ENCODE results near the gene DHX34. TPM values are rescaled to one million over a fixed set of nuclear protein-coding genes. Genes with fewer than 3 reads are reported as not detected.
A peak's percentile ranks its signal among the peaks of the same experiment; 100 is the strongest.

DHX34 gene
- total RNA-seq, 8 experiments from 2014 or later, result 9.4 to 24.5 (median 12.9) TPM

DNA sequence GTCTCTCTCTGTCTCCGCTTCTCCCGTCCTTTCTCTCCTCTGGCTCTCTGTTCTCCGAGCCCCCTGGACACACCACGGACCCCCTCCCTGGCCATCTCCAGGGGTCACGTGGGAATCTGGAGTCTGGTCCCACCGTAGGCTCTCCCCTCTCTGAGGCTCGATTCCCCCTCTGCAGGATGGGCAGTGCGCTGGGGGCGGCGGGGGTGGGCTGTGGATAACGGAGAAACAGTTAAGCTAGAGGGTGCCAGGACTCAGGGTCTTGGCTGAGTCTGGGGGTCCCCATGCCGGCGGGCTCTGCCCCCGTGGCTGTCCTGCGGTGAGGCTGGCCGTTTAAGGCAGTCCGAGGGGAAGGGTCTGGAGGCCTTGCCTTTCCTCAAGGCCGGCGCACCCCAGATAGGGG is 70.7 kb downstream of the DHX34 start:
- ATAC-seq (replicated peaks in 6 of 8), result peak in 3 of 8 experiments; percentile 0
- in situ Hi-C loops (cut with MboI; ENCODE audit: low pct_unique_long_range_greater_than_20kb in 2 of 9, low sequenced_read_pairs in 9 of 9, unreplicated experiment in 9 of 9), result loop anchor here in 2 of 9 experiments (25.0 kb wide), 1 partner anchor 132 kb away; no protein-coding TSS in a partner anchor
- peak overlapping the region; percentile 89 to 96 for H3K27ac ChIP-seq
- WGBS, 10 experiments, result 8% methylated on average over 5 of the region's 19 CpGs; no CpG with 5 or more reads in 9 of the 10 experiments
- peaks cover 43 to 49% of the 10 kb centered on the region in 2 donors for H3K4me1 ChIP-seq (replicated peaks in 1 of 2)
- H3K4me3 ChIP-seq, result peak overlapping the region in 4 of 5 donors; percentile 2 to 21 (median 10)

DNA sequence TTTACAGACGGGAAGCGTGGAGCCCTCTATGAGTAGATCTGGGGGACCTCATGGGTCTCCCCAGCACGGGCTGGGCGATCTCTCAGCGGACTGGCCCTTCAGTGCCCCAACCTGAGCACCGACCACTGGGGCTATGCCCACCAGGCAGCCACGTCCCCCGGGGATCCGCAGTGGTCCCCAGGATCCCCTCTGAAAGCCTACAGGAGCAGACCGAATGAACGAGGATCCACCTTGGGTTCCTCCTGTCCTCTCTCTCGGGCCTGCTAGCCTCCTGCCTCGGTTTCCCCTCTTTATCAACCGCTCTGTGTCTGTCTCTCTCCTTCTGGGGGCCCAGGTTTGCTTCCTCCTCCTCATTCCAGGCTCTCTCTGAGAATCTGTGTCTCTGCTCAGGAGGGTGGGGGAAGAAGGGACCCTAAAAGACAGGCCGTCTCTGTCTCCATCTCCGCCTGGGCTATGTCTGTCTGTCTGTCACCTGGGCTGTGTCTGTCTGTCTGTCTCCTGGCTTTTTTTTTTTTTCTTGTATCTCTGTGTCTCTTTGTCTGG is 72.2 kb downstream of the DHX34 start:
- 14 to 60% (median 26%) methylated on average over 1 to 7 of the region's 16 CpGs; no CpG with 5 or more reads in 1 of the 10 experiments for WGBS, 10 experiments
- Histone ChIP-seq H3K27ac (peak overlapping the region; percentile 89 to 96), H3K4me1 (replicated peaks in 1 of 2) (peaks cover 44 to 49% of the 10 kb centered on the region in 2 donors), H3K4me3 (peak overlapping the region in 4 of 5 donors; percentile 3 to 16 (median 8))
- in situ Hi-C loops (cut with MboI; ENCODE audit: low pct_unique_long_range_greater_than_20kb in 2 of 9, low sequenced_read_pairs in 9 of 9, unreplicated experiment in 9 of 9), result loop anchor here in 2 of 9 experiments (25.0 kb wide), 1 partner anchor 134 kb away; no protein-coding TSS in a partner anchor
- ATAC-seq (replicated peaks in 6 of 8), result peak in 3 of 8 experiments; percentile 0 to 1 (median 1)

GRCh38 chr19:47421844-47422395 is 72.8 kb downstream of the DHX34 start:
- Histone ChIP-seq H3K27ac (peak overlapping the region; percentile 89 to 96), H3K4me3 (peak overlapping the region; percentile 1 to 18 (median 16)), H3K4me1 (replicated peaks in 1 of 2) (peaks cover 48 to 50% of the 10 kb centered on the region in 2 donors)
- whole genome bisulfite sequencing, 10 experiments, result 0 to 17% (median 8%) methylated on average over 1 to 14 of the region's 31 CpGs; no CpG with 5 or more reads in 2 of the 10 experiments
- peak in 5 of 8 experiments; percentile 55 to 70 (median 60) for ATAC-seq (replicated peaks in 6 of 8)
- in situ Hi-C loops (cut with MboI; ENCODE audit: low pct_unique_long_range_greater_than_20kb in 2 of 9, low sequenced_read_pairs in 9 of 9, unreplicated experiment in 9 of 9), result loop anchor here in 2 of 9 experiments (25.0 kb wide), 1 partner anchor 135 kb away; no protein-coding TSS in a partner anchor

GRCh38 chr19:47422417-47423163 is 73.5 kb downstream of the DHX34 start:
- in situ Hi-C loops (cut with MboI; ENCODE audit: low pct_unique_long_range_greater_than_20kb in 2 of 9, low sequenced_read_pairs in 9 of 9, unreplicated experiment in 9 of 9), result loop anchor here in 2 of 9 experiments (25.0 kb wide), 1 partner anchor 135 kb away; no protein-coding TSS in a partner anchor
- H3K4me1 ChIP-seq (replicated peaks in 1 of 2), result peaks cover 46 to 49% of the 10 kb centered on the region in 2 donors
- 0 to 11% (median 0%) methylated on average over 1 of the region's 1 CpG; no CpG with 5 or more reads in 2 of the 10 experiments for WGBS, 10 experiments
- H3K4me3 ChIP-seq, result peak overlapping the region; percentile 1 to 18 (median 16)
- peak overlapping the region; percentile 70 to 96 for H3K27ac ChIP-seq
- ATAC-seq (replicated peaks in 6 of 8), result no peak

DNA sequence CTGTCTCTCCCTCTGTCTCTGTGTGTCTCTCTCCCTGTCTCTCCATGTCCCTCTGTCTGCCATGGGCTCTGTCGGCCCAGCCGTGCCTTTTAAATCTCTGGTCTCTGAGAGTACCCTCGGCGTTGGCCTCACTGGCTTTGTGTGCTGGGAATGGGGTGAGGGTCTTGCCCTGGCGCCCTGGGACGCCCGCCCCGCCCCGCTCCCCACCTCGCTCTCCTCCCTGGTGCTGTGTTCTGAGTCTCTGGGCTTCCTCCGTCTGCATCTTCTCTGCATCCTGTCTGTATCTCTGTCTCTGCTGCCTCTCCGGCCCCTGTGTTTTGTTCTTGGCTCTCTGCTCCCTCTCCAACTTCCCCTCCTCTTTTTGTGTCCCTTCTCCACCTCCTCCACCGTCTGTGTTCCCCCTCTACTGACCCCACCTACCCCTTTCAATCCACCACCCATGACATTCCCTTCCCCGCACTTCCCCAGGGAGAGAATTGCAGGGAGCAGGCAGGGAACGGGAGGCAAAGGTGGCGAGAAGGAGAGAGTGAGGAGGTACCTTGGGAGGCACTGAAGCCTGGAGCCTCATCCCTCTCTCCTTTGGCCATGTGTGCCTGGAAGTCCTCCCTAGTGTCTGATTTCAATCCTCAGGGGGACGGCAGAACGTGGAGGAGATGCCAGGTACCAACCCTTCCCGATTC is 74.2 kb downstream of the DHX34 start:
- H3K4me1 ChIP-seq (replicated peaks in 1 of 2), result peaks cover 46 to 49% of the 10 kb centered on the region in 2 donors
- no peak for ATAC-seq (replicated peaks in 6 of 8)
- H3K27ac ChIP-seq, result peak overlapping the region; percentile 21 to 43
- WGBS, 10 experiments, result 0 to 54% (median 16%) methylated on average over 2 to 9 of the region's 19 CpGs; no CpG with 5 or more reads in 3 of the 10 experiments
- in situ Hi-C loops (cut with MboI; ENCODE audit: low pct_unique_long_range_greater_than_20kb in 2 of 9, low sequenced_read_pairs in 9 of 9, unreplicated experiment in 9 of 9), result loop anchor here in 2 of 9 experiments (25.0 kb wide), 1 partner anchor 136 kb away; no protein-coding TSS in a partner anchor
- H3K4me3 ChIP-seq, result no peak overlapping the region

DNA sequence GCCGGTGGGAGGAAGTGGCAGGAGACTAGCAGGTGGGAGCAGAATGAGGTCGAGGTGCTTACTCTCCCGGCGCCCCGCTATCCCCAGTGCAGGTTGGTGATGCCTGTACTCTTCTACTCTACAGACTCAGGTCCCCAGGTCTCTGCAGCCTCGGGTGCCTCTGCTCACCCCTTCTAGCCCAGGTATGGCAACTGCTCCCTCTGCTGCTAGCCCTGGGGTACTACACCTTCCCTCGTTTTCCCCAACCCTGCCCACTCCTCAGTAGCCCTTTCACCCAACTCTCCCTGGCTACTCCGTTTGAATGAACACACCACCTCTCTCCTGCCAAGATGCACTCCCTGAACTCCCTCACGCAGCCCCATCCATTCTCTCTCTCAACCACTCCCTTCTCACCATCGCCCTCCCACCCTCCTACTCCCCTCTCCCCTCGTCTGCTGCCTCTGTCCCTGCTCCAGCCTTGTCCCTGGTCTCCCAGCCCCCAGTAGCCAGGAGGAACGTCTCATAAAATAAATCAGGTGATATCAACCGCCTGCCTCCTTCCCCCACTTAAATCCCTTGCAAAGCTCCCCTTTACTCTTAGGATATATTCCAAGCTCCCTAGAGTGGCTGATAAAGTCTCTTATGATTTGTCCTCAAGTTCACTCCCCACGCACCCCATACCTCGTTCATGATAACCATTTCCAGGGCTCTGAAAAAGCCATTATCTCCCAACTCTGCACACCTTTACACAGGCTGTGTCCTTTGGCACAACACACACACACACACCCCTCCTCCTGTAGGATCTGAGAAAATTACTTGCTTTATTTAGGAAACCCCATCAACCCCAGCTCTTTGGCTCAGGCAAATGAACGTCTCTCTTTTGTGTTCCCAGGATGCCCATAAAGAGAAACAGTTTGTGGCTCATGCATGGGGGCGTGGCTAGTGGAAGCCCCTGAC is 78.4 kb downstream of the DHX34 start:
- Histone ChIP-seq H3K27ac (peak overlapping the region; percentile 65 to 84), H3K4me1 (replicated peaks in 1 of 2) (peaks cover 30 to 40% of the 10 kb centered on the region in 2 donors), H3K4me3 (peak overlapping the region; percentile 13 to 24 (median 21))
- 0 to 7% (median 0%) methylated on average over 1 to 5 of the region's 17 CpGs; no CpG with 5 or more reads in 2 of the 10 experiments for WGBS, 10 experiments
- ATAC-seq (replicated peaks in 6 of 8), result peak; percentile 15 to 67 (median 60)
- in situ Hi-C loops (cut with MboI; ENCODE audit: low pct_unique_long_range_greater_than_20kb in 2 of 9, low sequenced_read_pairs in 9 of 9, unreplicated experiment in 9 of 9), result loop anchor here in 5 of 9 experiments (25.0 kb wide), 3 partner anchors 260 to 310 kb away; partner anchors contain the start of genes EHD2 (in 2 of the 5) and NOP53 (in 1 of the 5)

DNA sequence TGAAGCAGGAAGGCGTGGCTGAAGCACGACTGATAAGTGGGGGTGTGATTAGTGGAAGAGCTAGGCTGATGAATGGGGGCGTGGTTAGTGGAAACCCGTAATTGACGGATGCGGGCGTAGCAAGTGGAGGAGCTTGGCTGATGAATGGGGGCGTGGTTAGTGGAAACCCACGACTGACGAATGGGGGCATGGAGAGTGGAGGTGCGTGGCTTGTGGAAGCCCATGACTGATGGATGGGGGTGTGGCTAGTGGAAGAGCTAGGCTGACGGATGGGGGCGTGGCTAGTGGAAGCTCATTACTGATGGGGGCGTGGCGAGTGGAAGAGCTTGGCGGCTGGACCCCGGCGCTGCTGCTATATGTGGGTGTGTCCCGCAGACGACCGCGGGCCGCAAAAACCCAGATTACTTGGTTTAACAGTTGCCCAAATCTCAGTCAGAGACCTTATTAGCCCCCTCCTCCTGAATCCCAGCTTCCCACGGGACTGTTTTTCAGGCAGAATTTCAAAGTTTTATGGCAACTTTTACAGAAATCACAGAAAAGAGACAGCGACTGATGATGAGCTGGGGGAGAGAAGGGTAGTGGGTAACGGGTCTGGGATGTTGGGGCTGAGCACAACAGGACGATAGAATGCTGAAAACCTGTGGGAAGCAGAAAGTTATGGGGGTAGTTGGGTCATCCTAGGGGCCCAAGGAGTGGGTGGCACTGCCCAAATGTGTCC is 79.2 kb downstream of the DHX34 start:
- Histone ChIP-seq H3K4me1 (replicated peaks in 1 of 2) (peaks cover 21 to 32% of the 10 kb centered on the region in 2 donors), H3K27ac (no peak overlapping the region), H3K4me3 (peak overlapping the region in 4 of 5 donors; percentile 2 to 24 (median 22))
- WGBS, 10 experiments, result 0 to 30% (median 5%) methylated on average over 2 to 21 of the region's 27 CpGs; no CpG with 5 or more reads in 3 of the 10 experiments
- peak; percentile 72 to 89 (median 84) for ATAC-seq (replicated peaks in 6 of 8)
- in situ Hi-C loops (cut with MboI; ENCODE audit: low pct_unique_long_range_greater_than_20kb in 2 of 9, low sequenced_read_pairs in 9 of 9, unreplicated experiment in 9 of 9), result loop anchor here in 5 of 9 experiments (25.0 kb wide), 3 partner anchors 259 to 309 kb away; partner anchors contain the start of genes EHD2 (in 2 of the 5) and NOP53 (in 1 of the 5)

DNA sequence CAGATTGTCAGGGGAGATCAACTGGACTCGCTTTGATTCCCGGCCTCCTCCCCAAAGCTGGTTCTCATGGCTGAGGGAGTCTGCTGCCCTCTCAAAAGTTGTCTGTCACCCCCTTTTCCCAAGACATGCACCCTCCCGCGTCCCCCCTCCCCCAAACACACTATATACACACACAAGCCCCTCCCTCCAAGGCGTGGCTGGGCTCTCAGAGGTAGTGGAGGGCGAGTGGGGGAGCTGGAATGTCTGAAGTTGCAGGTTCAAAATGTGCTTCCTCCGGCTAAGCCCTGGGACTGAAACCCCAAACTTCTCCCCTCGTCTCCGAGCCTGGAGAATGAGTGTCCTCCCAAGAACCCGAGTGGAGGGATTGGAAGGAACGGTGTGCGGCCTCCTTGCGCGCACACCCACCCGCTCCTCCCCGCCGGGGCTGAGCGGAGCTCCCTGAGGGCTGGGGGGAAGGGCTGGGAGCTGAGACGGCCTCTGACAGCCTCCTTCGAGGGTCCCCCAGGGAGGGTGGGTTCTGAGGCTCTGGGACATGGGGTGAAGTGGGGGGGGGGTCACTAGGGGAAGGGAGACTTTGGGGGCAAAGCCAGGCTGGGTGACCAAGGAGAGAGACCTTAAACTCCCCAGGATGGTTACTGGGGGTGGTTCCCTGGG is 80.2 kb downstream of the DHX34 start:
- no peak for ATAC-seq (replicated peaks in 6 of 8)
- no peak overlapping the region for H3K4me3 ChIP-seq
- no peak overlapping the region for H3K27ac ChIP-seq
- 0% methylated on average over 1 of the region's 20 CpGs; no CpG with 5 or more reads in 9 of the 10 experiments for WGBS, 10 experiments
- in situ Hi-C loops (cut with MboI; ENCODE audit: low pct_unique_long_range_greater_than_20kb in 2 of 9, low sequenced_read_pairs in 9 of 9, unreplicated experiment in 9 of 9), result loop anchor here in 5 of 9 experiments (25.0 kb wide), 3 partner anchors 258 to 308 kb away; partner anchors contain the start of genes EHD2 (in 2 of the 5) and NOP53 (in 1 of the 5)
- H3K4me1 ChIP-seq (replicated peaks in 1 of 2), result peaks cover 14 to 26% of the 10 kb centered on the region in 2 donors

GRCh38 chr19:47430041-47430802 is 81.1 kb downstream of the DHX34 start:
- no peak overlapping the region for H3K4me3 ChIP-seq
- peaks cover 14 to 26% of the 10 kb centered on the region in 2 donors for H3K4me1 ChIP-seq (replicated peaks in 1 of 2)
- in situ Hi-C loops (cut with MboI; ENCODE audit: low pct_unique_long_range_greater_than_20kb in 2 of 9, low sequenced_read_pairs in 9 of 9, unreplicated experiment in 9 of 9), result loop anchor here in 6 of 9 experiments (10.0 to 25.0 kb wide), 5 partner anchors 85 to 307 kb away; partner anchors contain the start of genes EHD2 (in 2 of the 6), NAPA (in 1 of the 6) and NOP53 (in 1 of the 6)
- peak in 3 of 8 experiments; percentile 0 to 44 (median 23) for ATAC-seq (replicated peaks in 6 of 8)
- 31 to 100% (median 73%) methylated on average over 1 to 9 of the region's 69 CpGs; no CpG with 5 or more reads in 7 of the 10 experiments for WGBS, 10 experiments
- H3K27ac ChIP-seq, result no peak overlapping the region
